ENCODE data around the gene HIVEP2.
A peak's percentile ranks its signal among the peaks of the same experiment; 100 is the strongest.

HIVEP2 gene

GRCh38 chr6:142925575-142926110, 19.3 kb downstream of the HIVEP2 start:
- DNase-seq (ENCODE audit: low read depth, low spot score) = peak; percentile 67

- no peak for DNase-seq (ENCODE audit: low read depth, low spot score)
Observed at GRCh38 chr6:142918339-142919042, 26.5 kb downstream of the HIVEP2 start.

GRCh38 chr6:142916881-142917280, 28.1 kb downstream of the HIVEP2 start:
- DNase-seq (ENCODE audit: low read depth, low spot score) = no peak

- no peak for DNase-seq (ENCODE audit: low read depth, low spot score)
Observed at GRCh38 chr6:142914937-142915697, 29.9 kb downstream of the HIVEP2 start.

GRCh38 chr6:142914369-142914768, 30.6 kb downstream of the HIVEP2 start:
- DNase-seq (ENCODE audit: low read depth, low spot score) = no peak

- DNase-seq (ENCODE audit: low read depth, low spot score) = no peak
Observed at GRCh38 chr6:142913511-142914047, 31.4 kb downstream of the HIVEP2 start.

GRCh38 chr6:142913036-142913510, 31.9 kb downstream of the HIVEP2 start:
- no peak for DNase-seq (ENCODE audit: low read depth, low spot score)

GRCh38 chr6:142912125-142912524, 32.9 kb downstream of the HIVEP2 start:
- DNase-seq (ENCODE audit: low read depth, low spot score) = no peak

GRCh38 chr6:142911430-142911829, 33.5 kb downstream of the HIVEP2 start:
- DNase-seq (ENCODE audit: low read depth, low spot score) = no peak

- no peak for DNase-seq (ENCODE audit: low read depth, low spot score)
Observed at GRCh38 chr6:142909686-142910085, 35.3 kb downstream of the HIVEP2 start.

- DNase-seq (ENCODE audit: low read depth, low spot score) = no peak
Observed at GRCh38 chr6:142908235-142908634, 36.7 kb downstream of the HIVEP2 start.

GRCh38 chr6:142907544-142907943, 37.4 kb downstream of the HIVEP2 start:
- DNase-seq (ENCODE audit: low read depth, low spot score) = no peak

- no peak for DNase-seq (ENCODE audit: low read depth, low spot score)
Observed at GRCh38 chr6:142906945-142907470, 38.0 kb downstream of the HIVEP2 start.

GRCh38 chr6:142903812-142904211, 41.2 kb downstream of the HIVEP2 start:
- DNase-seq (ENCODE audit: low read depth, low spot score) = no peak

- peak; percentile 98 for DNase-seq (ENCODE audit: low read depth, low spot score)
Observed at GRCh38 chr6:142902636-142903053, 42.3 kb downstream of the HIVEP2 start.

GRCh38 chr6:142901611-142902010, 43.4 kb downstream of the HIVEP2 start:
- DNase-seq (ENCODE audit: low read depth, low spot score) = no peak

GRCh38 chr6:142900227-142900971, 44.6 kb downstream of the HIVEP2 start:
- DNase-seq (ENCODE audit: low read depth, low spot score) = peak; percentile 58

- DNase-seq (ENCODE audit: low read depth, low spot score) = no peak
Observed at GRCh38 chr6:142898927-142899895, 45.8 kb downstream of the HIVEP2 start.

- DNase-seq (ENCODE audit: low read depth, low spot score) = no peak
Observed at GRCh38 chr6:142897659-142898058, 47.3 kb downstream of the HIVEP2 start.

- DNase-seq (ENCODE audit: low read depth, low spot score) = no peak
Observed at GRCh38 chr6:142896732-142897131, 48.2 kb downstream of the HIVEP2 start.
